Activated CD8-positive, alpha-beta memory T cell treated with anti-CD3 and anti-CD28 coated beads, Interleukin-2, amount 50 U/mL, for 24 hours (primary cell): ENCODE measurements around the gene FMO5.
"Not testable (repeated sequence)": the region's sequence is repeated elsewhere in the genome, so short reads cannot be mapped to it uniquely, and the experiment has no call there.

Source experiments
- DNase-seq: peaks from one replicate; pipeline ENCODE4 v3.0.0-alpha.2; 2020; ENCODE audit errors: extremely low read depth

FMO5 gene

DNA sequence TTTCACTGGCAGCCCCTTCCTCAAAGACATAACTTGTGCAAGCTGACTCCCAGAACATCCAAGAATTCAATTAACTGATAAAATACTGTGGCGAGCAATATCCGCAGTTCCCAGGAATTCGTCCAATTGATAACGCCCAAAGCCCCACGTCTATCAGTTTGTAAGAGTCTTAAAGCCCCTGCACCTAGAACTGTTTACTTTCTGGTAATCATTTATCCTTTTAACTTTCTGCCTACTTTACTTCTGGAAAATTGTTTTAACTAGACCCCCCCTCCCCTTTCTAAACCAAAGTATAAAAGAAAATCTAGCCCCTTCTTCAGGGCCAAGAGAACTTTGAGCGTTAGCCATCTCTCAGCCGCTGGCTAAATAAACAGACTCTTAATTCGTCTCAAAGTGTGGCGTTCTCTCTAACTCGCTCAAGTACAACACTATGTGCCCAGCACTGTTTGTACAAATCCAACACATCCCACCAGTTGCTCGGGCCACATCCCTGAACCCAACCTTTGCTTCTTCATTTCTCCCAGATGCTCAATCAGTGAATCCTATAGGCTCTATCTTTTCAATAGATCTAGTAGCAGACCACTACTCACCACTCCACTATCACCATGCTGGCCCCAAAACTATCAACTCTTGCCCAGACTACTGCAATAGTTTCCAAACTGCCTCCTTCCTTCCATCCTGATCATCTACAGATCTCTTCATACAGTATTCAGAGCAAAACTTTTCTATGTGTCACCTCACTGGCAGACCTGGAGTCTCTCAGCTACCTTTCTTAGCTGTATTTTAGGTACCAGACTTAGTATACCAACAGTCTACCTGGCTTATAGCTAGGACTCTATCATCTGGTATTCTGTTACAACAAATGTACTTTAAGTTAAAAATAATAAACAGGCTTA is 14.0 kb upstream of the FMO5 start:
- DNase-seq = no peak

- no peak for DNase-seq
Measured at GRCh38 chr1:147238053-147238902, 13.1 kb upstream of the FMO5 start.

GRCh38 chr1:147236959-147237791 is 12.0 kb upstream of the FMO5 start:
- no peak for DNase-seq

- no peak for DNase-seq
Measured at GRCh38 chr1:147236448-147236847, 11.3 kb upstream of the FMO5 start.

- DNase-seq = no peak
Measured at GRCh38 chr1:147235822-147236221, 10.7 kb upstream of the FMO5 start.

GRCh38 chr1:147233903-147234302 is 8.8 kb upstream of the FMO5 start:
- DNase-seq = not testable (repeated sequence)

GRCh38 chr1:147231032-147231431 is 5.9 kb upstream of the FMO5 start:
- not testable (repeated sequence) for DNase-seq

DNA sequence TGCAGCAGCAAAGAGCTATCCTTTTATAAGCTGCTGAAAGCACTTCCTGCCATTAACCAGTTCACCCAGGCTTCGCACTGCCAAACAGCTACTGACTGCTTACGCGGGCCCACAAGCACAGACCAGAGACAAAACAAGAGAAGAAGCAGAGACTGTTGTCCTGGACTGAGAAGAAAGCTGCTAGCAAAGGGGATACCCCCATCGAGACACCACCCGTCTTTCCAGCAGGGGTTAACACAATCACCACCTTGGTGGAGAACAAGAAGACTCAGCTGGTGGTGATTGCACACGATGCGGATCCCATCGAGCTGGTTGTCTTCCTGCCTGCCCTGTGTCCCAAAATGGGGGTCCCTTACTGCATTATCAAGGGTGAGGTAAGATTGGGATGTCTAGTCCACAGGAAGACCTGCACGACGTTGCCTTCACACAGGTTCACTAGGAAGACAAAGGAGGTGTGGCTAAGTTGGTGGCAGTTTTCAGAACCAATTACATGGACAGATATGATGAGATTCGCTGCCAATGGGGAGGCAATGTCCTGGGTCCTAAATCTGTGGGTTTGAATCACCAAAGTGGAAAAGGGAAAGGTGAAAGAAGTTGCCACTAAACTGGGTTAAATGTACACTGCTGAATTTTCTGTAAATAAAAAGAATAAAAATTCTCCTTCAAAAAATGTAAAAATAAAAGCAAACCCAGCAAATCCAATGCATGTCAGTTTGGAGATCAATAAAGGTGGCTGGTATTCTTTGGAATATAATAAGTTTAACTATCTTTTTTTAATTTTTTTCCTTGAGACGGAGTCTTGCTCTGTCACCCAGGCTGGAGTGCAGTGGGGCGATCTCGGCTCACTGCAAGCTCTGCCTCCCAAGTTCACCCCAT is 1.2 kb downstream of the FMO5 start:
- no peak for DNase-seq

- DNase-seq = no peak
Measured at GRCh38 chr1:147218606-147219005, 6.5 kb downstream of the FMO5 start.

DNA sequence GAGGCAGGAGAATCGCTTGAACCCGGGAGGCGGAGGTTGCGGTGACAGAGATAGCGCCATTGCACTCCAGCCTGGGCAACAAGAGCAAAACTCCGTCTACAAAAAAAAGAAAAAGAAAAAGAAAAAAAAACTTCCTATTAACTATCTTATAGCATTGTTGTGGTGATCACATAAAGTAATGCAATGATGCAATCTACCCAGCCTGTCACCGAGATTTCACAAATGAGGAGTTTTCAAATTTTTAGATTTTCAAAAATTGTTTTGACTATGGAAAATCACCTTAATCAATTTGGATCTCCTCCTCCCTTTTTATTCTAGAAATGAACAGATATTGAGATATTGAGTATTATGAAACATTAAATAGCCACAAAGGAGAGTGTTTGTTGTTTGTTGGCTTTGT is 8.0 kb downstream of the FMO5 start:
- no peak for DNase-seq

DNA sequence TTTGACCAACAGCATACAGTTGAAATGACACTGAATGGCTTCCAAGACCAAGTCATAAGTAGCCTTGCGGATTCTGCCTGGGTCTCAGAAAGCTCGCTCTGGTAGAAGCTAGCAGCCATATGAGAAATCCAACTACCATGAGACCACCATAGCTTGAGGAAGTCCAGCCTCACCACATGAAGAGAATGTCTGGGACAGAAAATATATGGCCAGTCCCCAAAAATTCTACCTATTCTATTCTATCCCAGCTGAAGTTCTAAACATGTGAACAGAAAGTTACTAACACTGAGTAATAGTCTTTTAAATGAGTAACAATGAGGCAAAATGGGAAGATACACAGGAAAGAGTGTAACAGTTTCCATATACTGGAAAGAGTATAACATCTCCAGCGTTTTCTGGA is 9.0 kb downstream of the FMO5 start:
- no peak for DNase-seq

DNA sequence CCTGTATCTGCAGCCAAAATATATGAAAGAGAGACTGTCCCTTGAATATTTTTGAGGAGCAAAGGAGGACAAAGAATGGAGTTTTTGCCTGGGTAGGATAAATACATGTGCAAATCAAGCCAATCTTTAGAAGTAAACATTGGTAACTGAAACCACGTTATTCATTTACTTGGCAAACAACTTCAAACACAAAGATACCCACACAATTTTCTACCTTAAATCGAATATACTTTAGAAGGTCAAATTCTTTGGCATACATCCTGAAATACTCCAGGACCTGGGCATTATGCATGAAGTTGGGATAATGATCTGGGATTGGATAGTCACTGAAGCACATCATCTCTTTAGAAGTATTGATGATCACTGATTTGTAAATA is 9.6 kb downstream of the FMO5 start:
- no peak for DNase-seq

DNA sequence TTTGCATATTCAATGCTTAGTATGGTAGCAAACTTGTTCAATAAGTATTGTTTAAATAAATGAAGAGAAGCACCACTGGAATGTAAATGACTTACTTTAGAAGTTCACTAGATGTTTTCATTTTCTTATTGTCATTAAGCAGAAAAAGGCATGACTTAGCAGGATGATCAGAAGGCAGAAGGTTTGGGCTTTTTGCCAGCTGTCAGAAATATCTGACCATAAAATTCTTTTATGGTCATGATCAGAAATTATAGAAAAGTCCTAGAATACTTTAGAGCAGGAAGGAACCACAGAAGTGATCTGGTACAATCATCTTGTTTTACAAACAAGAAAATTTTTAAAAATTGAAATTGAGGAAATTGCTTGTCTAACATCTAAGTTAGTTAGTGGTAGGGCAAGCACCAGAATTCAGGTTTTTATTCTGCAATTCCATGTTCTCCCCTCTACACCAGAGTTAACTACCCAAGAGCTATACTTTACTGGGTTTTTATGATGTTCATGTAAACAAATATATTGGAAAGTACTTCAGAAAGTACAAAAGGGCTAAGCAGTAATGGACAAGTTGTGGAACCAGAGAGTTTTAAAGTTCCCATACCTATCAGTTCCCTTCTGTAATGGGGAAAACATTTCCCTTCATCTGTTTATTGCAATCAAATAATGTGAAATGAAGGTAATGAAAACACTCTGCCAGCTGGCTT is 10.1 kb downstream of the FMO5 start:
- no peak for DNase-seq

GRCh38 chr1:147214325-147214724 is 10.8 kb downstream of the FMO5 start:
- no peak for DNase-seq

- no peak for DNase-seq
Measured at GRCh38 chr1:147213271-147213670, 11.9 kb downstream of the FMO5 start.

DNA sequence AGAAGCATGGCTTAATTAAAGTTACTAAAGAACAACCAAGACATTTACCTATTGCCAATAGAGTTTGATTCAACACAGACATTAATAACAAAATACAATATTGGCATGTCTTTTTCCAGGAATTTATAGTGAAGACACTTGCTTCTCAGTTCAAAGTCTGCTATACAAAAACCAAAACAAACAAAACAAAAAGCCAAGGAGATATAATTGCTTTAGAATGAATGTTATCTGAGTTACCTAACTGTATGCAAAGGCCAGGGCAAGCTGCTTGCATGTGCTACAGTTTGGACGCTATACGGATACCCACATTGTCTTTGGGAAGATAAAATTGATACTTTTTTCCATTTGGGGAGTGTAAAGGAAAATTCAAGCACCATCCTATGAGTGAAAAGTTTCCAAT is 13.6 kb downstream of the FMO5 start:
- no peak for DNase-seq

DNA sequence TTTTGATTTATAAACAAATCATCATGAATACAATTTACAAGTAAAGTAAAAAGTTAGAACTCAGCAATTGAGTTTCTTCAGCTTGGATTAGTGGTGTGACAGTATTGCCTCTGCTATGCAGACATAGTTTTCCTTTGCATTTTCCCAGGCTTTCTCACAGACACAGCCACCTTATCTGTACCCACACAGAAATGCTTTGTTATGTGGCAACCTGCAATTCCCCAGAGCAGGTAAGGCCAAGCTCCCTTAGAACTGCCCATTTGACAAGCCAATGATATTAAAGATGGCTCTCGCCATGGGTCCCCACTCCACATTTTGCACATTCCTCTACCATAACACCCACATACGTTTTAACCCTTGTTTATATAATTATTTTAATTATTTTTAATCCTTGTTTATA is 14.2 kb downstream of the FMO5 start:
- DNase-seq = no peak

DNA sequence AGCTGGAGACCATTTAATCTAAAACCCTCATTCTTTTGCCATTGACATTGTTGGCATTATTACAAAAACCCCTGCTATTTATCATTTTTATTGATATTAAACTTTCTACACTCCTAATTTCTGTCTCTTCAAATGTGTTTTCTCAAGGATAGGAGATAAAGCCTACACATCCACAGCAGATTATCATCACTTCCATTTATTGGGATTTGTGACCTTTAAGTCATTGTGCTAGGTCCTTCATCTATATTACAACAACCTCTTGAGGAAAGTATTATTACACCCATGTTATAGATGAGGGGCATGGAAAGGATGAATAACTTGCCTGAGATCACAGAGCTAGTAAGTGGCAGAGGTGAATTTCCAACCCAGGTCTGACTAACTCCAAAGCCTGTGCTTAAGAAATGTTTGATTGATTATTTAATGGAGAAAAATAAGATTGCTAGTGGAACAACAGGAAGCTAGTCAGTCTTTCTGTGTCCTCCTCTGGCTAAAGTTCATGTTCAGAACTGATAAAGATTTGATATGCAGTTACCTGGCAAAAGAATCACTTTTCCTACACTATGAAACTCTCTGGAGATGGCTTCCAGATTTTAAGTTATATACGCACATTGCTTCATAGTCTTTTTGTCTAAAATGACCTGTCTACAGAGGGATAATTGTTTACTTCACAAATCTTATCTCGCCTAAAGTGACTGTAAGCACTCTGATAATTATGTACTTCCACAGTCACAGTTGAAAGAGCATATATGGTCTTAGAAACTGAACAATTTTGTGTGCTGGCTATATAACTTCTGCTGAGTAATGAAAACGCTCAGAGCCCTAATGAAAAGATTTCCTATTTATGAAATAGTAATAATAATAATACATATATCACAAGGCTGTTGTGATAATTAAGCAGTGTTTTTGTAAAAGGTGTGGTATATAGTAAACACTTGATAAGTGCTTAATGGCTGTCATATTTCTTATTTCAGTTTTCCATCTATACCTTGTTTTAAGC is 15.0 kb downstream of the FMO5 start:
- no peak for DNase-seq

DNA sequence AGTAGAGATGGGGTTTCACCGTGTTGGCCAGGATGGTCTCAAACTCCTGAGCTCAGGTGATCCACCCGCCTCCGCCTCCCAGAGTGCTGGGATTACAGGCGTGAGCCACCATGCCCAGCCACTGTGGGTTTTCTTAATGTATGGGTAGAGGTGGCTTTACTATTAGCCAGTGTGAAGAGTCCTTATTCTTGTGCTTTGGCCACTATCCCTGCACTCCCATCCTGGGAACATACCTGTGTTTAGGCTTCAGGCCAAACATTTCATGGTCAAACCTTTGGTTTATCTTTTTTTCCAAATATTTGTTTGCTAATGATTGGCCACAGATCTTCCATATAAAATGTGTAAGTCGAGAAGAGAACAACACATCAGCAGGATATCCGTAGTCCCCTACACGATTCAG is 16.5 kb downstream of the FMO5 start:
- DNase-seq = no peak
